Endothelial cell of umbilical vein (primary cell): ENCODE data around the gene ZKSCAN1.

Experiments used
- EZH2 ChIP-seq: IDR thresholded peaks from 2 replicates; pipeline ENCODE4 v1.6.1; 2012; ENCODE audit warnings: borderline replicate concordance, low read depth, mild to moderate bottlenecking, moderate library complexity, low read length, inconsistent platforms; ENCODE audit not compliant: severe bottlenecking
- MAX ChIP-seq: IDR thresholded peaks from 2 replicates; pipeline ENCODE4 v1.6.1; 2011; ENCODE audit not compliant: insufficient read depth, insufficient read length
- POLR2A ChIP-seq: IDR thresholded peaks from 2 replicates; pipeline ENCODE4 v1.6.1; 2012; ENCODE audit warnings: low read depth, mild to moderate bottlenecking, control low read depth, low read length
- POLR2AphosphoS5 ChIP-seq: IDR thresholded peaks from 2 replicates; pipeline ENCODE4 v1.6.1; 2012; ENCODE audit warnings: low read depth, mild to moderate bottlenecking, control low read depth, low read length, moderate library complexity; ENCODE audit not compliant: insufficient read depth

GRCh38 chr7:100061518-100062193, 46.3 kb downstream of the ZKSCAN1 start:
- TF ChIP-seq EZH2: no peak
- no peak for TF ChIP-seq POLR2A
- TF ChIP-seq POLR2AphosphoS5: no peak
- no peak for TF ChIP-seq MAX
